GM18499 (cell line): ENCODE data around the gene TMPRSS6.

ENCODE experiments used
- ATAC-seq: cut with Tn5 transposase; IDR thresholded peaks from one replicate; pipeline ENCODE4 v1.9.1; 2021; ENCODE audit warnings: moderate number of reproducible peaks; ENCODE audit not compliant: insufficient read depth, unreplicated experiment

TMPRSS6 gene

DNA sequence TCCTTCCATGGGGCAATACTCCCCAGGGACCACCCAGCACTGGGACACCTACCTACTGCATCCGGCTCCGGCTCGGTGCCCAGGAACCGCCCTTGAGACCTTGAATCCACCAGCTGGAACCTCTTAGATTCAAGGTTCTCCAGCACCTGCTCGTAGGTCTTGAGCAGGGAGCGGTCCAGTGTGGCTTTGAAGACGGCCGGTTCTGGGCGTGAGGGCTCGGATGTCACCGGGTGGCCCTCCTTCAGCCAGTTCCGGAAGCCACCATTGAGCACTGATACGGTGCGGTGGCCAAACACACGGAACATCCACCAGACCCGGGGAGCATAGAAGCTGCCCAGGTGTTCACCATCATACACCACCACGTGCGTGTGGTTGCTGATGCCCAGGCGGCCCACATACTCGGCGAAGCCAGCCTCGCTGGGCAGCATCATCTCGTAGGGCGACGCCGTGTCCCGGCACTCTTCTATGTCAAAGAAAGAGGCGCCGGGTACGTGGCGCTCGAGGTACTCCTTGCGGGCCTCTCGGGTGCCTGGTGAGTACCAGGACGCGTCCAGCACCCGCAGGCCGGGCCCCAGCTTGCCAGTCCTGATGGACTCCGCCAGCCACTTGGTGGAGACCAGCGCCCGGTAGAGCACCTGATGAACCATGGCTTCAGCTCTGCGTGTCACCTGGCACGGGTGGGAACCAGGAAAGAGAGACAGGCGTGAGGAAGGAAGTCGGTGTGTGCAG, 91.3 kb downstream of the TMPRSS6 start:
- ATAC-seq, result no peak

DNA sequence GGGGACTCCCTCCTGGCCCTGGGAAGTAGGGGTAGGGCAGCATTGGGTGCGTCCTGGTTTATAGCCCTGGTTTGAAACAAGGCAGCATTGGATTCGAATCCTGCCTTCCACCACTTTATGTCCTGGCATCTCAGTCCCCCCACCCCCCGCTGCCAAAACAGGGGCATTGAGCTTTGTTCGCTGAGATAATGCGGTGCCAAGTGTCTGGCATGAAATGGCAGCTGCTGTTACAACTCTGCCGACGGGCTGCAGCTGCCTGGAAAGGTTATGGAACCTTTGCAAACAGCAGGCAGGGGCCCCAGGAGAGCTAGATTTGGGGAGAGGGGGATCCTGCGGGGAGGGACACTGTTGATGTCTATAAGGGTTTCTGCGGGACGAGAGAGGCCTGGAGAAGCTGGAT, 92.2 kb downstream of the TMPRSS6 start:
- ATAC-seq, result no peak

DNA sequence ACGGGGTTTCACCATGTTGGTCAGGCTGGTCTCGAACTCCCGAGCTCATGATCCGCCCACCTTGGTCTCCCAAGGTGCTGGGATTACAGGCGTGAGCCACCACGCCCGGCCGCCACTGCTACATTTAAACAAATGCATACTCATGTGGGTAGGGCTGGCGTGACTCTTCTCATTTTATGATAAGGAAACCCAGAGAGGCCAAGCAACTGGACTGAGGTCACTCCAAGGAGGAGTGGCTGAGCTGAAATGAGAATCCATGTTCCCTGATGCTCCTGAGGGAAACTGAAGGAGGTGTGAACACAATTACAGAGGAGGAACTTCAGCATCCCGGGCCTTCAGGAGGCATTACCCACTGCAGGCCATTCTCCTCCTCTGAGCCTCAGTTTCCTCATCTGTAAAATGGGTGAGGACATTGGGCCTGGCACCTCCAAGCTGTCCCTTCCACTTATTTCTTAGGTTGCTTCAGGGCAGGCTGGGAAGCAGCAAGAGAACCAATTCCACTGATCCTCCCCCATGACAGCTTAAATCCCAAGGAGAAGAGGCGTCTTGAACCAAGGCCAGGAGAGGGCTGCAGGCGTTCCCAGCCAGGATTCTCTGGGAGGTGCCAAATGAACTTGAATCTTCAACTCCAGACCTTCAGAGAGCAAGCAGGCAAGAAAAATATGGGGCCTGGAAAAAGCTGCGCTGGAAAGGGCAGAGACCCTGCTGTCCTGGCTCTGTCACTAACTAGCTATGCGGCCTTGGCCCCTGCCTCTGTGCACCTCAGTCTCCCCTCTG, 93.2 kb downstream of the TMPRSS6 start:
- no peak for ATAC-seq

DNA sequence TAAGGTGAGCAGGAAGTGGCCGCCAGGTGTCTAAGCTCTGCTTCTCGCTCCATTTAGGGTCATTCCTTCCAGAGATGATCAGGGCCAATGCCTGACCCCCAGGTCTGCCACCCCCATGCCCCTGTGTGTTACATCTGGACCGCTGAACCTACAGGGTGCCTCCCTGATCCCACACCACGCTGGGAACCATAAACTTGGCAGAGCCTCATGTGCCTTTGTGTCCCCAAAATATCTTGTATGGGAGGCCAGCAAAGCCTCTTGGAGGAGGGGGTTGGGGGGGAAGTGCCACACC, 94.0 kb downstream of the TMPRSS6 start:
- no peak for ATAC-seq
